ENCODE results near the gene TEX12. TPM values are rescaled to one million over a fixed set of nuclear protein-coding genes. Genes with fewer than 3 reads are reported as not detected.

The TEX12 gene
- total RNA-seq, 2 donors from 2014 or later = not detected

- Histone ChIP-seq H3K27ac (ENCODE audit: low read depth, low read length) (no peak overlapping the region), H3K9me3 (ENCODE audit: control insufficient read depth, low read length) (no peaks in the 10 kb centered on the region), H3K9ac (ENCODE audit: extremely low read depth, low read length, poor library complexity, severe bottlenecking) (no peak overlapping the region), H3K36me3 (ENCODE audit: control insufficient read depth, insufficient read depth, low read length) (no peaks in the 10 kb centered on the region), H3K27me3 (ENCODE audit: control insufficient read depth, insufficient read depth, low read length, poor library complexity, severe bottlenecking) (no peaks in the 10 kb centered on the region), H3K4me3 (ENCODE audit: low read length) (no peak overlapping the region), H3K4me1 (ENCODE audit: control insufficient read depth, insufficient read depth, low read length) (no peaks in the 10 kb centered on the region)
- H3K9me3 Mint-ChIP-seq = no peaks in the 10 kb centered on the region
- no peak overlapping the region for H3K27ac Mint-ChIP-seq
- no peak for TF ChIP-seq CTCF (conservative IDR thresholded peaks at IDR 0.05)
- 95 to 96% methylated on average over 2 to 4 of the region's 4 CpGs for WGBS, 2 experiments (ENCODE audit: insufficient coverage in 1 of 2, insufficient read length in 1 of 2)
- no peak for DNase-seq
- H3K27me3 Mint-ChIP-seq (ENCODE audit: insufficient read depth) = no peaks in the 10 kb centered on the region
- no peaks in the 10 kb centered on the region for H3K36me3 Mint-ChIP-seq (ENCODE audit: low read depth)
- H3K4me1 Mint-ChIP-seq = no peaks in the 10 kb centered on the region
- H3K4me3 Mint-ChIP-seq = no peak overlapping the region
Measured at GRCh38 chr11:112156956-112157766, 10.0 kb upstream of the TEX12 start.

DNA sequence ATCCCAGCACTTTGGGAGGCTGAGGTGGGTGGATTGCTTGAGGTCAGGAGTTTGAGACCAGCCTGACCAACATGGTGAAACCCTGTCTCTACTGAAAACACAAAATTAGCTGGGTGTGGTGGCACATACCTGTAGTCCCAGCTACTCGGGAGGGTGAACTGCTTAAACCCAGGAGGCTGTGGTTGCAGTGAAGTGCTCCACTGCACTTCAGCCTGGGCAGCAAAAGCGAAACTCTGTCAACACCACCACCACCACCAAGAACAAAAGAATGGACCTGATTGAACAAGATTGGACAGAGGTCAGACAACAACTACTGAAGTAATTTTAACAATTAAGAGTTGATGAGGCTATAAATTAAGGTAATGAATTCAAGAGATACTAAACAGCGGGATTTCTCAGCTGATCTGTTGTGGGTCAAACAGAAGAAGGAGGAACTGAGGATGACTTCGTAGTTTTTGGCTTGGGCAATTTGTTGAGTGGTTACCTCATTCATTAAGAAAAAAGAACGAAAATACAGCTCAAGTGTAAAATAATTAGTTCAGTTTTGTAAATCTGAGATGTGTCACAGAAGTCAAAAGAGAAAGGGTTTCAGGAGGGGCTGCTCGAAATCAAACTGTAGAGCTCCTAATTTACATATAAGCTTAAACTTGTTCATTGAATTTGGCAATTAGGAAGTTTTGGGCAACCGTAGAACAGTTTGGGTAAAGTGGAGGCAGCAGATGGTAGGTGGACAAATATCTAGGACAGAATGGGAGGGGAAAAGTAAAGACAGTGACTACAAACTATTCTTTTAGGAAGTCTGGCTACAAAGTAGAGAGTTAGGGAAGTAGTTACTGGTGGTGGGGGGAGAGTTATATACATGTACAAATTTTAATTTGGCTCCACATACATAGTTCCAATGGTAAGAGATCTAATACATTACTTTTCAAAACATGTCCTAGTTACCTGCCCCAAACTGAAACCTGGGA, 7.8 kb upstream of the TEX12 start:
- H3K36me3 ChIP-seq (ENCODE audit: control insufficient read depth, insufficient read depth, low read length) = no peaks in the 10 kb centered on the region
- H3K27me3 ChIP-seq (ENCODE audit: control insufficient read depth, insufficient read depth, low read length, poor library complexity, severe bottlenecking) = no peaks in the 10 kb centered on the region
- H3K4me1 ChIP-seq (ENCODE audit: control insufficient read depth, insufficient read depth, low read length) = no peaks in the 10 kb centered on the region
- no peak for DNase-seq
- no peak overlapping the region for H3K4me3 Mint-ChIP-seq
- no peaks in the 10 kb centered on the region for H3K4me1 Mint-ChIP-seq
- TF ChIP-seq CTCF (conservative IDR thresholded peaks at IDR 0.05) = no peak
- no peak overlapping the region for H3K27ac Mint-ChIP-seq
- no peaks in the 10 kb centered on the region for H3K36me3 Mint-ChIP-seq (ENCODE audit: low read depth)
- H3K27me3 Mint-ChIP-seq (ENCODE audit: insufficient read depth) = no peaks in the 10 kb centered on the region
- H3K9me3 Mint-ChIP-seq = no peaks in the 10 kb centered on the region
- WGBS, 2 experiments (ENCODE audit: insufficient coverage in 1 of 2, insufficient read length in 1 of 2) = 89 to 92% methylated on average over 3 to 7 of the region's 7 CpGs
- no peak overlapping the region for H3K9ac ChIP-seq (ENCODE audit: extremely low read depth, low read length, poor library complexity, severe bottlenecking)
- H3K9me3 ChIP-seq (ENCODE audit: control insufficient read depth, low read length) = no peaks in the 10 kb centered on the region
- H3K27ac ChIP-seq (ENCODE audit: low read depth, low read length) = no peak overlapping the region
- H3K4me3 ChIP-seq (ENCODE audit: low read length) = no peak overlapping the region

DNA sequence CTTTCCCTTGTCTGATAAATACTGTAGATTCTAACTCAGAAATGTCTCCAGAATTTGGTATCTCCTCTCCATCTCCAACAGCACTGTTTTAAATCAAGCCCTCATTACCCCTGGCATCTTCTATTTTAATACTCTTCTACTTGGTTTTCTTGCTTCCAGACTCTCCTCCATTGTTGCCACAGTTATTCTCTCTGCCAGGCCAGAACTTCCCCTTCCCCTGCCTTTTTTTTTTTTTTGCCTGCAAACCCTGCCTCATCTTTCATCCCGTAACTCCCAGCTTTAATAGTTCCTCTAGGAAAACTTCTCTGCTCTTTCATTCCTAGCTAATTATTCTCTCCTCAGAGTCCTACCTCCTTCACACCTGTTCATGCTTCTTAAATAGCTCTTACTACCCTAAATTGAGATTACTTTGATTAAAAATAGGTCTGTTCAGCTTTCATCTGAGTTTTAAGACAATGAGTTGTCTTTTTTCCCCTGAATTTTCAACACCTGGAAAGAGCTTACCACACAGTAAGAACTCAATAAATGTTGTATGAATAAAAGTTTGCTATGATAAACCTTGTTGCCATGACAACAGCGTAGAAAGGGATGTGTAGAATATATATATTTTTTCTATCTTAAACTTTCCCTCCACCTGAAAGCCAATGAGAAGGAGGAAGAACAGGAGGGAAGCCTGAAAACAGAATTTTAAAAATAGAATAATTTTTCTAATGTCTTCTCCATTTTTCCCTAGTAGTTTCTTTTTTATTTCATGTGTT, 6.9 kb upstream of the TEX12 start:
- WGBS, 2 experiments (ENCODE audit: insufficient coverage in 1 of 2, insufficient read length in 1 of 2) = 38 to 50% methylated on average over 1 of the region's 2 CpGs
- Histone ChIP-seq H3K36me3 (ENCODE audit: control insufficient read depth, insufficient read depth, low read length) (no peaks in the 10 kb centered on the region), H3K27me3 (ENCODE audit: control insufficient read depth, insufficient read depth, low read length, poor library complexity, severe bottlenecking) (no peaks in the 10 kb centered on the region), H3K27ac (ENCODE audit: low read depth, low read length) (no peak overlapping the region), H3K9me3 (ENCODE audit: control insufficient read depth, low read length) (no peaks in the 10 kb centered on the region), H3K4me3 (ENCODE audit: low read length) (no peak overlapping the region), H3K9ac (ENCODE audit: extremely low read depth, low read length, poor library complexity, severe bottlenecking) (no peak overlapping the region), H3K4me1 (ENCODE audit: control insufficient read depth, insufficient read depth, low read length) (no peaks in the 10 kb centered on the region)
- H3K36me3 Mint-ChIP-seq (ENCODE audit: low read depth) = no peaks in the 10 kb centered on the region
- no peaks in the 10 kb centered on the region for H3K9me3 Mint-ChIP-seq
- no peak overlapping the region for H3K4me3 Mint-ChIP-seq
- TF ChIP-seq CTCF (conservative IDR thresholded peaks at IDR 0.05) = no peak
- no peaks in the 10 kb centered on the region for H3K4me1 Mint-ChIP-seq
- H3K27ac Mint-ChIP-seq = no peak overlapping the region
- H3K27me3 Mint-ChIP-seq (ENCODE audit: insufficient read depth) = no peaks in the 10 kb centered on the region
- no peak for DNase-seq

Measured in endodermal cell (in vitro differentiated cells).